HUES6 (cell line): ENCODE measurements around the gene DDTL.
"Not testable (repeated sequence)": the region's sequence is repeated elsewhere in the genome, so short reads cannot be mapped to it uniquely, and the experiment has no call there.

Experiments used
- H3K27ac ChIP-seq: 2 replicates; pipeline ENCODE4 v1.7.0; 2013; ENCODE audit warnings: low read depth, mild to moderate bottlenecking, low read length, inconsistent platforms
- H3K27me3 ChIP-seq: 2 replicates; pipeline ENCODE4 v1.6.1; 2013; ENCODE audit warnings: low read length; ENCODE audit not compliant: control insufficient read depth, insufficient read depth
- H3K36me3 ChIP-seq: 2 replicates; pipeline ENCODE4 v1.6.1; 2013; ENCODE audit warnings: low read length; ENCODE audit not compliant: control insufficient read depth, insufficient read depth
- H3K4me1 ChIP-seq: 2 replicates; pipeline ENCODE4 v1.6.1; 2013; ENCODE audit warnings: low read length; ENCODE audit not compliant: control insufficient read depth, insufficient read depth
- H3K4me3 ChIP-seq: 2 replicates; pipeline ENCODE4 v1.5.1; 2013; ENCODE audit warnings: low read depth, low read length
- H3K9ac ChIP-seq: one replicate; pipeline ENCODE4 v1.6.1; 2013; ENCODE audit warnings: mild to moderate bottlenecking, low read length
- H3K9me3 ChIP-seq: 2 replicates; pipeline ENCODE4 v1.6.1; 2013; ENCODE audit warnings: low read depth, low read length; ENCODE audit not compliant: control insufficient read depth, insufficient read depth

The DDTL gene

DNA sequence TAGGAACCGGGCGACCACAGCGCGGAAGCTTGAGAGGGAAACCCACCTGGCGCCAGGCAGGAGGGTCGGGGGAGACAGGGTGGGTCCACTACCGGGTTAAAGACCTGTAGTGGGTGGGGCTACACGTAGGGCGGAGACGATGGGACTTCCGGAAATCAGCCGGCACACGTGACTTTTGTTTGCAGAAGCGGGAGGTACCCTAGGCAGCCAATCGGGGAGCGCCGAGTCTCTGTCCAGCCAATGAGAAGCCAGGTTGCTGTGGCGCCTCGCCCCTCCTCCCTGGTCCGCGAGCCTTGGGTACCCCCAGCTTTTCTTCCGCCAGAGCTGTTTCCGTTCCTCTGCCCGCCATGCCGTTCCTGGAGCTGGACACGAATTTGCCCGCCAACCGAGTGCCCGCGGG, at the start of gene DDTL:
TSS of gene DDTL (plus strand) at position 321 of the 400 bp plus-strand sequence. CDS start at position 348, 27 bp downstream.
- H3K36me3 ChIP-seq: peaks cover 27% of the 10 kb centered on the region
- H3K27ac ChIP-seq, H3K27me3 ChIP-seq, H3K9me3 ChIP-seq, H3K9ac ChIP-seq, H3K4me3 ChIP-seq, H3K4me1 ChIP-seq: not testable (repeated sequence)

DNA sequence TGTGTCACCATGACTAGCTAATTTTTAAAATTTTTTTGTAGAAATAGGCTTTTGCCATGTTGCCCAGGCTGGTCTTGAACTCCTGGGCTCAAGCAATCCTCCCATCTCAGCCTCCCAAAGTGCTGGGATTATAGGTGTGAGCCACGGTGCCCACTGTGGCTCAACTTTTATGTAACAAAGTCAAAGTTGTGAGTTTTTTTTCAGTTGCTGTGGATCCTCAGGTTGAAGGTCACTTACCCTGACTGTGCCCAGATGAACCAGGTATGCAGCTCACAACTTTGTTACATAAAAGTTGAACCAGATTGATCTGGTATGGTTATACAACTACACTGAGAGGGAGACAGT, 46.4 kb upstream of the DDTL start:
- H3K9me3 ChIP-seq: peaks cover 17% of the 10 kb centered on the region
- H3K4me3 ChIP-seq, H3K9ac ChIP-seq, H3K36me3 ChIP-seq, H3K4me1 ChIP-seq, H3K27ac ChIP-seq, H3K27me3 ChIP-seq: not testable (repeated sequence)

DNA sequence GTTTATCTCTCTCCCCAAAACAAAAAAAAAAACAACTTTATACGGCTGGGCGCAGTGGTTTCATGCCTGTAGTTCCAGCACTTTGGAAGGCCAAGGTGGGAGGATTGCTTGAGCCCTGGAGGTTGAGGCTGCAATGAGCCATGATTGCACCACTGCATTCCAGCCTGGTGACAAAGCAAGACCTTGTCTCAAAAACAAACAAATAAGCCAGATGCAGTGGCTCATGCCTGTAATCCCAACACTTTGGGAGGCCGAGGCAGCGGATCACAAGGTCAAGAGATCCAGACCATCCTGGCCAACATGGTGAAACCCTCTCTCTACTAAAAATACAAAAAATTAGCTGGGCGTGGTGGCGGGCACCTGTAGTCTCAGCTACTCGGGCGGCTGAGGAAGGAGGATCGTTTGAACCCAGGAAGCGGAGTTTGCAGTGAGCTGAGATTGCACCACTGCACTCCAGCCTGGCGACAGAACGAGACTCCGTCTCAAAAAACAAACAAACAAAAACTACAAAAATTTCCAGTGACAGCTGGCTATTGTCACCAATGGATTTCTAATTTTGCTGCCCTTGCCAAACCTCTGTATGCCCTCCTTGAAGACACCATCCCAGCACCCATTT, 45.0 kb upstream of the DDTL start:
- peaks cover 27% of the 10 kb centered on the region for H3K9me3 ChIP-seq
- not testable (repeated sequence) for H3K27ac ChIP-seq, H3K9ac ChIP-seq, H3K27me3 ChIP-seq, H3K4me1 ChIP-seq, H3K4me3 ChIP-seq, H3K36me3 ChIP-seq

DNA sequence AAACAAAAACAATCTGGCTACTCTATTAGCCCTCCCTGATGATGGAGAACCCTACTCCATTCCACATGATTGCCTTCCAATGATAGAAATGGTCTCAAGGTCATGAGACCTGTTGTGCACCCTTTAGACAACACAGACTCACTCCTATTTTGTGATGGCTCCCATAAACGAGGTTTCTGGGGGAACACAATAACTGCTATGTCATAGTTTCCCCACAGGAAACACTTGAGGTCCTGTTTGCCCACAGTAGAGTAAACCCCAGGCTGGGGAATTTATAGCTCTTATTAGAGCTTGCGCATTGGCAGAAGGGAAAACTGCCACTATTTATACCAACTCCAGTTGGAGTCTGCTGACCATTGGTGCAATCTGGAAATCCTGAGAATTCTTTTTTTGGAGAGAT, 43.8 kb upstream of the DDTL start:
- Histone ChIP-seq H3K9me3 (peaks cover 30% of the 10 kb centered on the region), H3K4me3 (no peak overlapping the region), H3K9ac (no peak overlapping the region), H3K27me3 (no peaks in the 10 kb centered on the region), H3K4me1 (no peaks in the 10 kb centered on the region), H3K36me3 (no peaks in the 10 kb centered on the region), H3K27ac (no peak overlapping the region)

DNA sequence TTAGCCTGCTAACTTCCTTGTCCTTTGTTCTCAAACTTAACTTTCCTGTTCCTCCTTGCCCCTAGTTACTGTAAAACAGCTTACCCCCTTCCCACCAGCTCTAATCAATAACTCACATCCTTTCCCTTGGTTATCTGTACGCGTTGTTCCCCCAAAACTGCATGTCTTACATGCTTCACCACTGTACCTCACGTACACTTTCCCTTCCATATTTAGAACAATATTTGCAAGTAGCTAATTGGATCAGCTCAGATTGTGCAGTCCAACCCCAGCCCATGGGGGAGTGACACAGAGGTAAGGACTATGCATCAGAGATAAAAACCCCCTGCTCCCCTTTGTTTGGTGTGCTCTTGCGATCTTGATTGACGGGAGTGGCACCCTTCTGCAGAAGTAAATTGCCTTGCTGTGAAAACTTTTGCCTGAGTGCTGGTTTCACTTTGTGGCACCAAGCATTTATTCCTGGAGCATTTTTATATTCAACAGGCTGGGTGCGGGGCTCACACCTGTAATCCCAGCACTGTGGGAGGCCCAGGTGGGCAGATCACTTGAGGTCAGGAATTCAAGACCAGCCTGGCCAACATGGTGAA, 41.6 kb upstream of the DDTL start:
- H3K4me1 ChIP-seq: no peaks in the 10 kb centered on the region
- H3K36me3 ChIP-seq: no peaks in the 10 kb centered on the region
- no peak overlapping the region for H3K27ac ChIP-seq
- H3K9ac ChIP-seq: no peak overlapping the region
- H3K9me3 ChIP-seq: peaks cover 30% of the 10 kb centered on the region
- no peak overlapping the region for H3K4me3 ChIP-seq
- no peaks in the 10 kb centered on the region for H3K27me3 ChIP-seq

DNA sequence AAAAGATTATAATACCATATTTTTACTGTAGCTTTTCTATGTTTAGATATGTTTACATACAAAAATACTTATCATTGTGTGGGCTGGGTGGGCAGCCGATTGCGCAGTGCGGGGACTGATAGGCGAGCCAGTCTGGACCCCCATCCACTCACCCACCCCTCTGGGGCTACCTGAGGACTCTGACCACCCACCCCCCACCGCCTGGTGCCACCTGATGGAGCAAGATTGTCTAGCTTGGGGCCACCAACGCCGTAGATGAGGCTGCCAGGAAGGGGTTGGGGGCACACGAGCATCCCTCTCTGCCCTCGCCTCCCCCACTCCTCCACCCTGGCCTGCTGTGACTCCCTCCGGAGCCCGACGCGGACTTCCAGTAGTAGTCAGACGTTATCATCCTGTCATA, 40.1 kb upstream of the DDTL start:
- Histone ChIP-seq H3K4me3 (no peak overlapping the region), H3K9ac (no peak overlapping the region), H3K36me3 (no peaks in the 10 kb centered on the region), H3K4me1 (no peaks in the 10 kb centered on the region), H3K9me3 (peaks cover 40% of the 10 kb centered on the region), H3K27ac (no peak overlapping the region), H3K27me3 (no peaks in the 10 kb centered on the region)

DNA sequence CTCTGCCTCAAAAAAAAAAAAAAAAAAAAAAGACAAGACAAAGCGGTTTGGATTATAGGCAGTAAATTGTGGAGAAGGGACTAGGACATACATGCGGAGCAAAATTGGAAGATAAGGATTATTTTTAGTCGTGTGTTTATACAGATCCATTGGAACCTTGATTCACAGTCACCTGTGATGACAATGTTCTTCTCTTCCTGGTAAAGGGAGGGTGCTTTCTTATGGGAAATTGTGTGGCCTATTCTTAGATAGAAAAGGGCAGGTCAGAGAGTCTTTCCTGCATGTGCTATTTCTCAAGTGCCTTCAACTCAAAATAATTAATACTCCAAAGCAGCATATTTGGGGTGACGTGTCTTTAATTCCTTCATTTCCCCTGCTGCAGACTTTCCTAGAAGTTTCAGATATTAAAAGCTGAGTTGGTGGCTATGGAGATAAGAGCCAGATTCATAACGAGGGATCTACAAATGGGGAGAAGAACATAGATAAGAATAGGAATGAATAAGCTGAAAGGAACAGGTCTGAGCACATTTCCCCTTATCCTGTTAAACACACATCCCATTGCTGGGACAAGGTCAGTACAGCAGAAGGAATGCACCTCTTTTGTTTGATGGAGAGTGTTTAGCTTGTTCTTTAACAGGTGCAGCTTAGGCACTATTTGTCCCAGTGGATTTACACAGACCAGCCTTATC, 28.2 kb upstream of the DDTL start:
- H3K9ac ChIP-seq: no peak overlapping the region
- H3K4me3 ChIP-seq: no peak overlapping the region
- no peak overlapping the region for H3K27ac ChIP-seq
- peaks cover 5% of the 10 kb centered on the region; the same call in 1 of the 2 replicates for H3K9me3 ChIP-seq
- H3K36me3 ChIP-seq: no peaks in the 10 kb centered on the region
- no peaks in the 10 kb centered on the region for H3K27me3 ChIP-seq
- no peaks in the 10 kb centered on the region for H3K4me1 ChIP-seq

DNA sequence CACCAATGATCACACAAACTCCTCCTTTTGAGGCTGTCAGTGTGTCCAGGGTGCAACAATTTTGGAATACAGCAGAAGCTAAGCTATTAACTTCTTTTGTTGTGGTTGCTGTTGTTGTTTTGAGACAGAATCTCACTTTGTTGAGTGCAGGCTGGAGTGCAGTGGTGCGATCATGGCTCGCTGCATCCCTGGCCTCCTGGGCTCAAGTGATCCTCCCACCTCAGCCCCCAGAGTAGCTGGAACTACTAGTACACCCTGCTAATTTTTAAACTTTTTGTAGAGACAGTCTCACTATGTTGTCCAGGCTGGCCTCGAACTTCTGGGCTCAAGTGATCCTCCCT, 27.7 kb upstream of the DDTL start:
- Histone ChIP-seq H3K27me3 (no peaks in the 10 kb centered on the region), H3K9ac (no peak overlapping the region), H3K36me3 (no peaks in the 10 kb centered on the region), H3K27ac (no peak overlapping the region), H3K4me3 (no peak overlapping the region), H3K9me3 (0 out of 2 replicates have a peak, but pooled peaks cover 2% of the 10 kb centered on the region), H3K4me1 (no peaks in the 10 kb centered on the region)

DNA sequence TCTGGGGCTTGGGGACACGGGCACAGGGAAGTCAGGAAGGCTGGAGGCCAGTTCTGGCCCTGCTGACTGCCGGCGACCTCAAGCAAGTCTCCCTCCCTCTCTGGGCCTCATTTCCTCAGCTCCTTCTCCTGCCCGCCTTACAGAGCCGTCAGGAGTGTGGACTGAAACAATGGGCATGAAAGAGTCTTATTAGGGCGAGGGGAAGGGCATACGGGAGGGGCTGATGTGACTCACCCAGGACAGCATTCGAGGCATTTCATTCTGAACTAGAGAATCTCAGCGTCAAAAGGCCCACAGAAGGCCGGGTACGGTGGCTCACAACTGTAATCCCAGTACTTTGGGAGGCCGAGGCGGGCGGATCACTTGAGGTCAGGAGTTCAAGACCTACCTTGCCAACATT, 26.5 kb upstream of the DDTL start:
- not testable (repeated sequence) for H3K4me3 ChIP-seq, H3K27me3 ChIP-seq, H3K36me3 ChIP-seq, H3K9me3 ChIP-seq, H3K4me1 ChIP-seq, H3K9ac ChIP-seq, H3K27ac ChIP-seq

DNA sequence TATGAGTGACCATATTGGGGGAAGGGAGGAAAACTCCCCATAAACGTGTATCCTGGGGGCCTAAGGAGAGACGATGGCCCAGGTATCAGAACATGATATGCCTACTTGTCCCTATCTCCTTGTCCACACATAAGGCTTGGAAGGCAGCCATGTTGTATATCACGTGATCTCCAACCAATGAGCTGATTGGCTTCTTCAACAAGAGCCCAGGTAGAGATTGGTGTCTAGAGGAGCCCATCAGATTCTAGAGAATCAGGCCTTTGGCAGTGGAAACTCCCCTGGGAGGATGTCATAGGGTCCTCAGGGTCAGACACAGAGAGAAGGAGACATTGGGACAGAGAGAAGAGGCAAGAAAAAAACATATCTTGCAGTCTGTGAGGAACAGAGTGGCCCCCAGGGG, 19.3 kb upstream of the DDTL start:
- H3K27ac ChIP-seq, H3K9ac ChIP-seq, H3K9me3 ChIP-seq: not testable (repeated sequence)

DNA sequence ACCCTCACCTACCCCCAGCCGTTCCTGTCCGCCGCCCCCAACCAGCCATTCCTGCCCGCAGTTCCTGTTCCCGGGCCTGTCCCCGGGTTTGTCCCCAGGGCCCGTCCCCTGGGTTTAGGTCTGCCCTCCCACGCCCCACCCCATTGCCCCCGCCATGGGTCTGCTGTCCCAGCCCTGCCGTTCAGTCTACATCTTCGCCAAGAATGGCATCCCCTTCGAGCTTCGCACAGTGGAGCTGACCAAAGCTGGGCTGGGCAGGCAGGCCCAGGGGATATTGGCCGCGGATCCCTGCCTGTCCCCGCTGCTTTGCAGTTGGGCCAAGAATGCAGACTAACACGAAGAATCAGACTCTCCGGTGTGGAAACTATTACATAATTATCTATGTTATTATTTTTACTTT, 16.9 kb upstream of the DDTL start:
- H3K4me3 ChIP-seq, H3K27ac ChIP-seq, H3K9me3 ChIP-seq, H3K36me3 ChIP-seq, H3K9ac ChIP-seq, H3K4me1 ChIP-seq, H3K27me3 ChIP-seq: not testable (repeated sequence)

More for the DNA sequence above, 19.3 kb upstream of the DDTL start:
- not testable (repeated sequence) for H3K4me1 ChIP-seq, H3K27me3 ChIP-seq, H3K36me3 ChIP-seq, H3K4me3 ChIP-seq
